ENCODE measurements around the gene DUS2.

The DUS2 gene

GRCh38 chr16:68077866-68078700, 55.0 kb downstream of the DUS2 start:
- DNase-seq (ENCODE audit: low read depth, low spot score), result no peak

- DNase-seq (ENCODE audit: low read depth, low spot score), result no peak
Observed at GRCh38 chr16:68078701-68079375, 55.8 kb downstream of the DUS2 start.

GRCh38 chr16:68079376-68079625, 56.2 kb downstream of the DUS2 start:
- no peak for DNase-seq (ENCODE audit: low read depth, low spot score)

- DNase-seq (ENCODE audit: low read depth, low spot score), result no peak
Observed at GRCh38 chr16:68079626-68080344, 56.7 kb downstream of the DUS2 start.

- DNase-seq (ENCODE audit: low read depth, low spot score), result no peak
Observed at GRCh38 chr16:68081861-68082628, 59.0 kb downstream of the DUS2 start.

- no peak for DNase-seq (ENCODE audit: low read depth, low spot score)
Observed at GRCh38 chr16:68082629-68083238, 59.6 kb downstream of the DUS2 start.

GRCh38 chr16:68083239-68083781, 60.2 kb downstream of the DUS2 start:
- no peak for DNase-seq (ENCODE audit: low read depth, low spot score)

GRCh38 chr16:68083861-68084503, 60.9 kb downstream of the DUS2 start:
- no peak for DNase-seq (ENCODE audit: low read depth, low spot score)

- DNase-seq (ENCODE audit: low read depth, low spot score), result no peak
Observed at GRCh38 chr16:68084504-68085258, 61.6 kb downstream of the DUS2 start.

- DNase-seq (ENCODE audit: low read depth, low spot score), result peak; percentile 92
Observed at GRCh38 chr16:68085259-68086071, 62.4 kb downstream of the DUS2 start, which contains the start of gene NFATC3. NFATC3 (plus strand) TSS chr16:68085370; CDS start chr16:68085682, 312 bp downstream.

GRCh38 chr16:68086336-68086841, 63.3 kb downstream of the DUS2 start:
- no peak for DNase-seq (ENCODE audit: low read depth, low spot score)

GRCh38 chr16:68086860-68087268, 63.8 kb downstream of the DUS2 start:
- no peak for DNase-seq (ENCODE audit: low read depth, low spot score)

GRCh38 chr16:68087688-68088087, 64.6 kb downstream of the DUS2 start:
- DNase-seq (ENCODE audit: low read depth, low spot score), result no peak

GRCh38 chr16:68088130-68088972, 65.3 kb downstream of the DUS2 start:
- no peak for DNase-seq (ENCODE audit: low read depth, low spot score)

- DNase-seq (ENCODE audit: low read depth, low spot score), result no peak
Observed at GRCh38 chr16:68089067-68089466, 66.0 kb downstream of the DUS2 start.

GRCh38 chr16:68090130-68090529, 67.0 kb downstream of the DUS2 start:
- no peak for DNase-seq (ENCODE audit: low read depth, low spot score)

- DNase-seq (ENCODE audit: low read depth, low spot score), result no peak
Observed at GRCh38 chr16:68090533-68090932, 67.4 kb downstream of the DUS2 start.
